Anterior cingulate cortex (tissue), 58 donors: ENCODE data around the gene PRKCZ.
"Not testable (repeated sequence)": the region's sequence is repeated elsewhere in the genome, so short reads cannot be mapped to it uniquely, and the experiment has no call there.

ENCODE experiments used
- DNase-seq, 58 donors: peaks; one replicate each; lab custom pipeline; 2025; lab: John Stamatoyannopoulos, UW

The PRKCZ gene

GRCh38 chr1:2145946-2146835 lies 96.0 kb downstream of the PRKCZ start:
- no peak for DNase-seq

GRCh38 chr1:2146836-2147517 lies 96.8 kb downstream of the PRKCZ start:
- no peak for DNase-seq

GRCh38 chr1:2147869-2148268 lies 97.7 kb downstream of the PRKCZ start:
- DNase-seq: not testable (repeated sequence)

GRCh38 chr1:2148691-2149090 lies 98.5 kb downstream of the PRKCZ start:
- DNase-seq: no peak

GRCh38 chr1:2150801-2151200 lies 100.6 kb downstream of the PRKCZ start:
- no peak for DNase-seq

GRCh38 chr1:2151252-2151651 lies 101.0 kb downstream of the PRKCZ start:
- no peak for DNase-seq

GRCh38 chr1:2151911-2152310 lies 101.7 kb downstream of the PRKCZ start:
- DNase-seq: no peak

GRCh38 chr1:2152954-2153353 lies 102.7 kb downstream of the PRKCZ start:
- DNase-seq: peak in 22 of 58 donors; percentile 7 to 66 (median 40)

GRCh38 chr1:2154022-2154421 lies 103.8 kb downstream of the PRKCZ start:
- DNase-seq: no peak

- DNase-seq: no peak
Measured at GRCh38 chr1:2155147-2155598, 105.0 kb downstream of the PRKCZ start.

- no peak for DNase-seq
Measured at GRCh38 chr1:2155788-2156187, 105.6 kb downstream of the PRKCZ start.

- DNase-seq: no peak
Measured at GRCh38 chr1:2156866-2157265, 106.7 kb downstream of the PRKCZ start.

- no peak for DNase-seq
Measured at GRCh38 chr1:2157856-2158255, 107.6 kb downstream of the PRKCZ start.

- DNase-seq: peak in 13 of 58 donors; percentile 4 to 57 (median 29)
Measured at GRCh38 chr1:2158272-2158671, 108.1 kb downstream of the PRKCZ start.

- no peak for DNase-seq
Measured at GRCh38 chr1:2159124-2159523, 108.9 kb downstream of the PRKCZ start.

- DNase-seq: peak in 1 of 58 donors; percentile 70
Measured at GRCh38 chr1:2160451-2161300, 110.5 kb downstream of the PRKCZ start.

- no peak for DNase-seq
Measured at GRCh38 chr1:2163205-2163604, 113.0 kb downstream of the PRKCZ start.

GRCh38 chr1:2165646-2166045 lies 115.4 kb downstream of the PRKCZ start:
- no peak for DNase-seq

- no peak for DNase-seq
Measured at GRCh38 chr1:2166254-2166653, 116.0 kb downstream of the PRKCZ start.

GRCh38 chr1:2166695-2167094 lies 116.5 kb downstream of the PRKCZ start:
- DNase-seq: no peak

GRCh38 chr1:2168090-2168489 lies 117.9 kb downstream of the PRKCZ start:
- no peak for DNase-seq
